ENCODE results near the gene RNF13. TPM values are rescaled to one million over a fixed set of nuclear protein-coding genes. Genes with fewer than 3 reads are reported as not detected.

The RNF13 gene, protein sequence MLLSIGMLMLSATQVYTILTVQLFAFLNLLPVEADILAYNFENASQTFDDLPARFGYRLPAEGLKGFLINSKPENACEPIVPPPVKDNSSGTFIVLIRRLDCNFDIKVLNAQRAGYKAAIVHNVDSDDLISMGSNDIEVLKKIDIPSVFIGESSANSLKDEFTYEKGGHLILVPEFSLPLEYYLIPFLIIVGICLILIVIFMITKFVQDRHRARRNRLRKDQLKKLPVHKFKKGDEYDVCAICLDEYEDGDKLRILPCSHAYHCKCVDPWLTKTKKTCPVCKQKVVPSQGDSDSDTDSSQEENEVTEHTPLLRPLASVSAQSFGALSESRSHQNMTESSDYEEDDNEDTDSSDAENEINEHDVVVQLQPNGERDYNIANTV
- total RNA-seq, result 10 to 100 TPM; 30.4 to 32.8 TPM

DNA sequence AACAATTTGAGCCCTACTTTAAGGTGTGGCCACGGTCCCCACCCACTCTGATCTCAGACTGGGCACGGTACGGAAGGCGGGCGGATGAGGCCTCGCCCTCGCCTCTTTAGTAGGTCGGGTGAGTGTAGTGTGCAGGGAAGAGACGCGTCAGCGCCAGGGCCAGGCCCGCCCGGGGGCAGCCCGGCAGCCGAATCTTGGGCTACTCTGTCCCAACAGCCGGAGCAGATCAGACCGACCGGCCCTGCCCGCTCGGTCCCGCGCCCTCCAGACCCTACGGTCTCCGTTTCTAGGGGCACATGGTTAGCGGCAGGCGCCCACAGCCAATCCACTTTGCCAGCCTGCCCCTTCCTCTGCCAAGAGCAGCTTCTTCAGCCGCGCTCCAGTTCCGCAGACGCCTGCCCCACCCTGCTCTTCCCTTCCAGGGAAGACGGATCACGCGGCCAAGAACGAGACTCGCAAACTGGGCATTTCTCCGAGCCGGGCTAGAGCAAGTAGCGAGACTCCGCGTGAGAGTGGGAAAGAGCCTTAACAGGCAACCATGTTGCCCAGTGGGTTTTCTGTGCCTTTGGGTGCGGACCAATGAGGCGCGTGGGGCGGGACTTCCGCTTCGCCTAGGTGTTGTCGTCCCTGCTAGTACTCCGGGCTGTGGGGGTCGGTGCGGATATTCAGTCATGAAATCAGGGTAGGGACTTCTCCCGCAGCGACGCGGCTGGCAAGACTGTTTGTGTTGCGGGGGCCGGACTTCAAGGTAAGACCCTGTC, at the start of gene RNF13:
TSS of gene RNF13 (plus strand) at position 610 of the 761 bp plus-strand sequence. CDS start 32,812 bp downstream, outside the sequence.
- POLR2A ChIA-PET, result no interaction called here
- CTCF ChIA-PET, result no interaction called here

DNA sequence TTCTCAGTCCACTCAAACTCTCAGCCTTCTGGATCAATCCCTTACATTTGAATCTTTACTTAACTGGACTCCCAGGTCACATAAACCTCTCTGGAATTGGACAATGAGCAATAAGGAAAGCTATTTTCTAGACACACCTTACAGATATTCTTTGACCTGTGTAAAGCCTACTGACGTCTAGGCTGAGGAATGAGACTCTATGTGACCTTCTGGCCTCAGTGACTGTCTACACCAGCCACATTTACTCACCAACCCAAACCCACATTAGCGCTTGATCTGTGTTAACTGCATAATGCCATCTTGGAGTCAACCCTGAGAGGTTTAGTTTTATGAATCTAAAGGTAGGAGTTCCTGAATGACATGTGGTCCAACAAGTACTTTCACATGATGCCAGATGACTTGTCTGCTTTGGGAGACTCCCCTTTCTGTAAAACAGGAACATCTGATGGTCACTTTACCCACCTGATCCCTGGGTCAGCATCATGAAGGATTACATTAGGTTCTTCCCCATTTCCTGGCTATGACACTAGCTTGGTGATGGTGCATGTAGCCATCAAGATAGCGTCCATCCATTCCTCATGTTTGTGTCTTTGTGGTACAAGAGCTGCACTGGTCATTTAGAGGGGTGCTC, 49.3 kb upstream of the RNF13 start:
- POLR2A ChIA-PET, result no interaction called here
- CTCF ChIA-PET, result no interaction called here

DNA sequence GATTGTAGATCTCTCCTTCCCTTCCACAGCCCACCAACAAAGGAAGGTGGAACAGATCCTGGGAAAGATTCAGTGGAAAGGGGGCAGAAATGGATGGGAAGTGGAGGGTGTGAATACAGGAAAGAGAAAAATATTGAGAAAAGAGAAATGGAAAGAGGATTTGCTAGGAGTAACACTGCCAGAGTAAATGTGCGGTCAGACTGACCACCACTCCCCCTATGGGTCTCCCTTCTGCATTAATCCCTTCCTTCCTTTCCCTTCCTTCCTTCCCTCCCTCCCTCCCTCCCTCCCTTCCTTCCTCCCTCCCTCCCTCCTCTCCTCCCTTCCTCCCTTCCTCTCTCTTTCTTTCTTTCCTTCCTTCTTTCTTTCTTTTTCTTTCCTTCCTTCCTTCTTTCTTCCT, 48.7 kb upstream of the RNF13 start:
- ChIA-PET POLR2A (no interaction called here), CTCF (interaction anchor here (0.8 kb wide), 1 partner anchor 197 kb away, joined by 3 read pairs; no protein-coding TSS in a partner anchor)

DNA sequence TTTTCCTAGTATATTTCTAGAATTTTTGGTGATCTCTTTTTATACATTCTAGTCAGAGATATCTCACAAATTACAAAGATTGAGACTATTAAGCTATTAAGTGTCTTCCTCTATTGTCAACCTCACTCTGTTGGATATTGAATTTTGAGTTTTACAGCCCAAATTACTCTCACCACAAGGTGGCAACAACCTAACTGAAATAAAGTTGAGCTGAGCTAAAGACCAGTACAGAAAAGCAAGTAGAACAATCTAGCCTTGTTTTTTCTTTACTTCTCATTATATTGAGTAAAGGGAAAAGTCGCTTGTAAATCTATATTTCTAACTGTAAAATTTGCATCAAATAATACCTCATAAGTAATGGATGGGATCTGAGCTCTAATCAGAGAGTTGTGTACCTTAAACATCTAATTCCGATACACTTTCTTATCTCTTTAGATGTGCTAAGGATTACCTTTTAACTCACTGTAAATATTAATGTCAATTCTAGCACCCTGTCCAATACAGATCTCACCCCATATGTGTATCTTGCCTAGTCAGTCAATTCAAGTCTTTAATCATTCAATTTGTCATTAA, 47.2 kb upstream of the RNF13 start:
- POLR2A ChIA-PET, result no interaction called here
- CTCF ChIA-PET, result no interaction called here

DNA sequence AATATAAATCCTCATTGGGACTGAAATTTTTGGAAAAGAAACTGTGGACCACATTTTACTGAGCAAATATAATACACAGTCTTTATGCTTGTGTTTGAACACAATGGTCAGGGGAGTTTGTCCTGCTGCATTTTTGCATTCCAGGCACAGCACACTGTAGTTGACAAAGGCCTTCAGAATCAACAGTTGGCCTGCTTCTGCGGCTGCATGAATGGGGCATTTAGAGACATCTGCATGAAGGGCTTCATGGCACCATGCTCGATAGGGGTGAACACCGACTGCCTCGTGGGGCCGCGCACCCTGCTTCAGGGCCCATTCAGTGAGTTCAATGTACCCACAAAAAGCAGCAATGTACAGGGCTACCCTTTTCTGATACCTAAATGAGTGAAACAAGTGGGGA, 45.3 kb upstream of the RNF13 start:
- POLR2A ChIA-PET, result no interaction called here
- CTCF ChIA-PET, result interaction anchor here (1.6 kb wide), 1 partner anchor 40 kb away, joined by 5 read pairs; no protein-coding TSS in a partner anchor

DNA sequence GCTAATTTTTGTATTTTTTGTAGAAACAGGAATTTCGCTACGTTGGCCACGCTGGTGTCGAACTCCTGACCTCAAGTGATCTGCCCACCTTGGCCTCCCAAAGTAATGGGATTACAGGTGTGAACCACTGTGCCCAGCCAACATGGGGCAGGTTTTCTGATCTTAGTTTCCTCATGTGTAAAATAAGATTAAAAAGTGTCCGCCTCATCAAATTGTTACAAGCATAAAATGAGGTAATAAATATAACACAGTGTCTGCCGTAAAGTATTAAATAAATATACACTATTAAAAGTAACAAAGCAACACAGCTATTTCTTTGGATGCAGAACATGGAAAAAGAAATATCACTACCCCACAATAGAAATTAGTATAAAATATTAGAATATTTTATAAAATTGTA, 44.3 kb upstream of the RNF13 start:
- POLR2A ChIA-PET, result no interaction called here
- CTCF ChIA-PET, result no interaction called here

DNA sequence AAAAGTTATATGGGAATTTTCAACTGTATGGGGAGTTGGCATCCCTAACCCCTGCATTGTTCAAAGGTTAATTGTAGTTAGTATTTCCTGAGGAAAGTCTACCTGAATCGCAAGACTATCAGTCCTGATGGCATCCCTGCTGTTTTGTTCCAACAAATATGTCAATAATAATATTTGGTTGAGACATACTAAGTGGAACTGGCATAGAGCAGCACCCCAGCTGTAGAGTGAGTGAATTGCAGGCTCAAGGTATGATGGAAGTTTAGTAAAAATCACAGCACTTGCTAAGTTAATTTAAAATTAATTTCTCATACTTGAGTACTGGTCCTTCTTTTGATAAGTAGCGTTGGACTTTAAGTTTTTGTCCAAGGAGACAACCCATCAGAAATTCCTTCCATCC, 42.8 kb upstream of the RNF13 start:
- CTCF ChIA-PET, result interaction anchor here (1.1 to 1.5 kb wide), 3 partner anchors 37 to 322 kb away, joined by 3 to 4 read pairs (median 3); no protein-coding TSS in a partner anchor

DNA sequence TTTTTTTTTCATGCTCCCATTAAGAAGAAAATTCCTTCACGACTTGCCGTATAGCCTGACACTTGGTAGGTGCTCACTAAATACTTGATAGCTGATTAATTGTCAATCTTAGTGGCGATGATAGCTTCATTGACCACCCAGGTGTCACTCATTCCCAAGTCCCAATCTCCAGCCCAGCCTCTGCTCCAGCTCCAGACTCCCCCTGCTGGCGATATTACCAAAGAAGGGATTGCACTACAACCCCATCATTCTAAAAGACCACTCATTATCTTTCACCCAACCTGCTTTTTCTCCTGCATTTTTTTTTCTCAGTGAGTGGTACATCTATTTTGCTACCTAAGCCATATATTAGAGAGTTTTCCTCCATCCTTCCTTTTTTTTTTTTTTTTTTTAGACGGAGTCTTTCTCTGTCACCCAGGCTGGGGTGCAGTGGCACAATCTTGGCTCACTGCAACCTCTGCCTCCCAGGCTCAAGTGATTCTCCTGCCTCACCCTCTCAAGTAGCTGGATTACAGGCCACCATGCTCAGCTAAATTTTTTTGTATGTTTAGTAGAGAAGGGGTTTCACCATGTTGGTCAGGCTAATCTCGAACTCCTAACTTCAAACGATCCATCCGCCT, 41.3 kb upstream of the RNF13 start:
- CTCF ChIA-PET, result interaction anchor here (0.6 to 2.3 kb wide), 14 partner anchors 19 to 583 kb away, joined by 3 to 8 read pairs (median 3); partner anchors contain the start of gene COMMD2
- POLR2A ChIA-PET, result no interaction called here

More for the DNA sequence above, 42.8 kb upstream of the RNF13 start:
- POLR2A ChIA-PET, result interaction anchor here (0.5 kb wide), 1 partner anchor 18 kb away, joined by 3 read pairs; the partner anchor contains the start of gene COMMD2

DNA sequence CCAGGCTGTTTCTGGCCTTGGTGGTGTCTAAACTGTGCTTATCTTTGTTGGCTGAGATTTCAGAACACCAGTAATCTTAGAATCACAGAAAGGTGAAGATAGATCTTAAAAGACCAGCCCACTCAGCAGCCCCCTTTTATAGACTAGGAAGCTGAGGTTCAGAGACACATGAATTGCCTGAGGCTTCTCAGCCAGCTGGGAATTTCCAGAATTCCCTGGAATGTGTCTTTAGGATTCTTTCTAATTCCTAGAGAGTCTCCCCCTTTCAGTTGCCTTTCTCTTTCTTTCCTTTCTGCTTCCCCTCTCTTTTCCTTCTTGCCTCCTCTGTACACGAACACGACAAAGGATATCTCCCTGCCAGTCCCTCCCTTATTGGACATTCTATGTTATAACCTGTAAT, 40.2 kb upstream of the RNF13 start:
- POLR2A ChIA-PET, result no interaction called here
- CTCF ChIA-PET, result interaction anchor here (1.1 to 2.3 kb wide), 3 partner anchors 228 to 278 kb away, joined by 3 to 8 read pairs (median 6); no protein-coding TSS in a partner anchor

DNA sequence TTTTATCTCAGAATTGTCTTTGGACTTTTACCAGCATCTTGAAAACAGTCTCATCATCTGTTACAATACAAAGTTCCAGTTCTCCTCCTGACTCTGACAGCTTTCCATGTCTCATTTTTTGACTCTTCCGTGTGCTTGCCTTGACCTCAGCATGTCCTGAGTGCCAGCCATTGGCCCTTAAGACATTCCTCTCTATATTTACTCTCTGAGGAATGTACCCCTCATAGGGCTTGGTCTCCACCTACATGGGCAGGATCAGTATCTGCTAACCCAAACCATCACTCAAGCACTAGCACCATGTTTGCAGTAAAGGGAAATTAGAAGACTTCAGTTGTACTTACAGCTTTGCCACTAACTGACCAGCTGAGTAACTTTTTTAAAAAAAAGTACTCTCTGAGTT, 36.8 kb upstream of the RNF13 start:
- ChIA-PET CTCF (no interaction called here), POLR2A (no interaction called here)

DNA sequence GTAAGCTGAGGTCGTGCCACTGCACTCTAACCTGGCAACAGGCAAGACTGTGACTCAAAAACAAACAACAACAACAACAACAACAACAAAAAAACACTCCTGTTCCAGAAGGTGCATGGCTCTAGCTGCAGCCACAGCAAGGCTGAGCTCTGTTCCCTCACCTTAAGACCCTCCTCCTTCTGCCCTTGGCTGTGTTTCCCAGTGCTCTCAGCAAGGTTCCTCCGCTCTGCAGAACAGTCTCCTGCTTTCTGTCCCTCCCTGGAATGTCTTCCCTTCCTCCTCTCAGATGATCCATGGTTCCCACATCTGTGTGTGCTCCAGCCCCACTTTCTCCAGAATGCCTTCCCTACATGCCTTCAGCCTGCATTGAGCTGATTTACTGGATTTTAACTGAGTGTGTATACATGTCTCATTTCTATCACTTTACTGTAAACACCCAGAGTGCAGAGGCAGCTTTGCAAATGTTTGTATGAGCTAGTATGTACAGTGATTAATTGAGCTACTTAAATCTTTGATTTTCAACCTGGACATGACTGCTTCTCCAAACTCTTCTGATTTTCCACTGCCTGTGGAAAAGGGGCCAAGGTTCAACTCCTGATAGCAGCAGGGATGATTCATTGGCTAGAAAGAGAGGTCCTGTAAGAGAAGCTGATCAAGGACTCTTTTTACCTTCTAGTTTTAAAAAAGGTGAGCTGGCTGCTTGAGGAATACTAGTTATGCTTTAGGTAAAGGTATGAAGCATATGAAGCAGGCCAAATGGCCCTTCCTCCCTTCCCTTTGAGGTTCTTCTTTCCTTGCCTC, 35.4 kb upstream of the RNF13 start:
- CTCF ChIA-PET, result interaction anchor here (1.0 kb wide), 1 partner anchor 30 kb away, joined by 5 read pairs; no protein-coding TSS in a partner anchor
- POLR2A ChIA-PET, result no interaction called here

DNA sequence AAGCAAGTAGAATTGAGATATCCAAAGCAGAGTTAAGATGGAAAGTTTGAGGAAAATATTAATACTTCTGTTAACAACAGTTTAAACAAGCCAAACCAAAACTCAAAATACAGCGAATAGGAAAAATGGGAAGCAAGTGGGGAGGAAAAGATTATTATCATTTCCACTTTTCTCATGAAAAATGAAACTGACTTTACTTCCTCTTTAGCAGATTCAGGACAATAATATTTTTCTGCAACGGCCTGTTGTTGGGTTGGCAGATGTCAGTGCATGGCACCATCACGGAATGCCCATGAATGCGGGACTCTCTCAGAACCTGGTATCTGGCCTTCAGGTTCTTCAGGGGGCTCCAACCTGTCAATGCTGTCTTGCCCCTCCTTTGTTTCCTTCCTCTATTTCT, 31.8 kb upstream of the RNF13 start:
- ChIA-PET POLR2A (no interaction called here), CTCF (no interaction called here)

DNA sequence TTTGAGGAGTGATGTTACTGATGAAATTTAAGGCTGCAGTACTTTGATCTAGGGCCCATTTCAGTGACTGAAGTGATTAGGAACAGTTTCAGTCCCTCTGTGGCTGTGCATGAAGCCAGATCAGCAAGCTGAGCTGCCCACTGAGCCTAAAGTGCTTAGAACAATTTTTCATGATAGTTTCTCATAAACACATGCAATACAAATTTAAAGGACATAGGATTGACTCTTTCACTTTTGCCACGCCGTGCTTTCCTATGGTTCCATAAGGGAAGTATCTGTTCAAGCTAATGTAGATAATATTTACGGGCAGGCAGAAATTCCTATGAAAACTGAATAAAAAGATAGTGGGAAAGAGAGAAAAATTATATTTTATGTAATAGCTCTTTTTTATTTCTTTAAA, 31.3 kb upstream of the RNF13 start:
- POLR2A ChIA-PET, result no interaction called here
- CTCF ChIA-PET, result no interaction called here

DNA sequence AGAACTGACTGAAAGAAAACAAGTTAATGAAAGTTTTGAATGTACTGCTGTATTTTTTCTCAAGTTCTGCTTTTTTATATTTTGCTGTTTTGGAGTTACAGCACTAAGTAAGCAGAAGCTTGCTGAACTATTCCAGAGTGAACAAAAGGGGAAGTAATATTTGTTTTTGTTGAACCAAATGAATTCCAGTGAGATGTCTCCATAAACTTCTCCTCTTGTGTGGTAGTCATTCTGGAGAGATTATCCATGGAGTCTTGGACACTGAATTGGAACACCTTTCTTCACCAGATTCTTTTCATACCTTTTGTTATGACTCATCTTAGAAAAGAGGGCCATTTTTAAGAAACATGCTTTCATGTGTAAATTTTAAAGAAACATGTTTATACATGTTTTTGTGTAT, 29.4 kb upstream of the RNF13 start:
- ChIA-PET POLR2A (no interaction called here), CTCF (no interaction called here)

DNA sequence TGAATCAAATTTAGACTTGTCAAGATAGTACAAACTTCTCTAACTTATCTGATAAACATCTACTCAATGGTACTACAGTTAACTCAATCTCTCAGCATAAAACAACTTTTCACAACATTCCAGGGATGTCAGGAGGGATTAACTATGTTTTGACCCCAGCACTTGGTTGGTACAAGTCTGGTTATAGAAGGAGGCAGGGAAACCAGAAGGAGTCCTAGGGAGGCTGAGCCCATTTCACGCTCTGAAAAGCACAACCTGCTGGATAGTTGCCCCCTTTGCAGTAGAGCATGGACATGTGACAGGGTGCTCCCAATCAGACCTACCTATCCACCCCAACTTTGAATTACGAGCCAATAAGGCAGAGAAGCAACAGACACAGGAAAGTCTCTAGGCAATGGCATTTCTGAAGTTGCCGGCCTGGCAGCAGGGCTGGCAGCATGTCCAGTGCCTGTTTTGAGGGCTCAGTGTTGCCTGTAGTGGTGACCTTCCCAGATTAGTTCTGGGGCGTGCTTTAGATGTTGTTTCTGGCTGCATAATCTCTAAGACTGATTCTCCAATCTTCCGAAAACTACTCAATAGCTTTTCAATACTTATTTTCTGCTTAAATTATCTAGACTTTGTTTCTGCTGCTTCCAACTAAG, 28.8 kb upstream of the RNF13 start:
- ChIA-PET CTCF (no interaction called here), POLR2A (no interaction called here)

DNA sequence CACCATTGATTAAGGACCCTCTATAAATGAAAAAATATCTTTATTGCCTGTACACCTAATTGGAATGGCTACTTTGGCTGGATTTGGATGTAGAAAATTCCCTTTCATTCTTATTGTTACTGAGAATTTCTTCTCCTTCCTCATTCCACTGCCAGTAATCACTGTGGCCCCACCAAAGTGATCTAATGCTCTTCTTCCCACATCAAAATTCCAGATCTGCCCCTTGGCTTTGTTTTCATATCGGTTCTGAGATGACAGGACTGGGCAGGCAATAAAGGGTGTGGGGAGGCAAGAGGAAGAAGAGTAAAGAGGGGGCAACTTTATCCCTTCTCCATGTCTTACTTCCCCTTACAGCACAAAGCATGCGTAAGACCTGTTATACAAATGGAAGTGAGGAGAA, 22.7 kb upstream of the RNF13 start:
- ChIA-PET POLR2A (no interaction called here), CTCF (no interaction called here)

DNA sequence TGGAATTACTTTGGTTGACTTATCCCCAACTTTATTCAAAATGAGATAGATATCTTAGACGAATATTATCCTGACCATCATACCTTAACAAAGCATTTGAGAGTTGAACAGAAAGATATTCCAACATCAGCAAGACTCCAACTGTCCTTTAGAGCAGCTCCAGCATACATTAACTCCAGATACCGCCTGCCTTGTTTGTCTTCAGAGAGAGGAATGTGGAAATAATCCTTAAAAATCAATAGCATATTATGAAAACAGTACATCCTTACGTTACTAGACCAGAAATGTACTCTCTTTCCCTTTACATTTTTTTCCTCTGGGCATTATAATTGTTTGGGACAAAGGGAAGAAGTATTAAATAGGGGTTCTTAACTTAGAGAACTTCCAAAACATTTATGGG, 22.3 kb upstream of the RNF13 start:
- ChIA-PET CTCF (no interaction called here), POLR2A (no interaction called here)

DNA sequence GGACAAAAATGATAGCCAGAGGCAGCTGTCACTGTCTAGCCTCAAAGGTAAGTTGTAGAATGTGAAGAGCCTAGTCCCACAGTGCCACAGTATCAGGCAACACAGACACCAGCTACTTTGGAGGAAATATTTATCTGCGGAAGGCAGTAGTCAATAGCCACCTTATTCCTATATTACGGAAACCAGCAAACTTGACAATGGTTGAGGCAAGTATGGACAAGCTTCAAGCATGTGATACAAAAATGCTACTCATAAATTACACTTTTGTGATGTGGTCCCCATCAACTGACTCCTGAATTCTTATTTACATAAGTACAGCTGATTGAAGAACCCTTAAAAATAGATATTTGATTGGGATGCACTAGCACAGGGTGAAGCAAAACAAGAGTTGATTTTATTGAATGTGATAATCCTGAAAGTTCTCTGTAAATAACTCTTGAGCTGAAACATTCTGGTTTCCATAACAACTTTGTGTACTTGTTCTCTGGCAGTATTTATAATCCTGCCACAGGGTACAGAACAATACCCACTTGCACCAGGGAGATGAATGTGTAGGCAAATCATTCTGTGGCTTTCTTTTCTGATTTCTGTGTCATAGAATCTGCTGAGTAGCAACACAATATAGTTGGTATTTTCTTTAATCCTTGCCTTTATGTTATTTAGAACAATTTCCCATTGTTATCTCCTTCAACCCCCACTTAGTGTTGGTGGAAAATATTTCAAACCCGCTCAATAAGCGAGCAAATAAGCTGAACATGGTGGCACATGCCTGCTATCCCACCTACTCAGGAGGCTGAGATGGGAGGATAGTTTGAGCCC, 20.4 kb upstream of the RNF13 start, which contains the start of gene ANKUB1:
TSS of gene ANKUB1 (minus strand) at position 103 of the 819 bp plus-strand sequence. CDS start 188 bp downstream, outside the sequence.
- ChIA-PET CTCF (no interaction called here), POLR2A (no interaction called here)

All from activated CD8-positive, alpha-beta memory T cell treated with anti-CD3 and anti-CD28 coated beads for 36 hours (primary cell).